ENCODE measurements around the gene CPED1.

The CPED1 gene

GRCh38 chr7:121180436-121181063 lies 192.0 kb downstream of the CPED1 start:
- TF ChIP-seq CTCF (IDR thresholded peaks at IDR 0.05): no peak

- TF ChIP-seq CTCF (IDR thresholded peaks at IDR 0.05): no peak
Measured at GRCh38 chr7:121181357-121181756, 192.8 kb downstream of the CPED1 start.

GRCh38 chr7:121182281-121182680 lies 193.8 kb downstream of the CPED1 start:
- no peak for TF ChIP-seq CTCF (IDR thresholded peaks at IDR 0.05)

- no peak for TF ChIP-seq CTCF (IDR thresholded peaks at IDR 0.05)
Measured at GRCh38 chr7:121182902-121183301, 194.4 kb downstream of the CPED1 start.

GRCh38 chr7:121186746-121187145 lies 198.2 kb downstream of the CPED1 start:
- TF ChIP-seq CTCF (IDR thresholded peaks at IDR 0.05): no peak

- no peak for TF ChIP-seq CTCF (IDR thresholded peaks at IDR 0.05)
Measured at GRCh38 chr7:121187222-121187621, 198.7 kb downstream of the CPED1 start.

GRCh38 chr7:121187676-121188075 lies 199.2 kb downstream of the CPED1 start:
- no peak for TF ChIP-seq CTCF (IDR thresholded peaks at IDR 0.05)

- no peak for TF ChIP-seq CTCF (IDR thresholded peaks at IDR 0.05)
Measured at GRCh38 chr7:121192834-121193233, 204.3 kb downstream of the CPED1 start.

All from LNCAP (cell line).